Measurements from ENCODE around the gene CEP112. TPM values are rescaled to one million over a fixed set of nuclear protein-coding genes. Genes with fewer than 3 reads are reported as not detected.

The CEP112 gene
- total and polyA plus RNA-seq, 10 of the 15 experiments (the other 5 are each of a cell fraction or from before 2014, with no cell fraction given) = 0.11 to 3.8 (median 0.32) TPM; not detected in 1

- Histone ChIP-seq H3K9ac (ENCODE audit: control insufficient read depth, insufficient read depth, low read length) (no peak overlapping the region), H3K27me3 (replicated peaks in 1 of 2; ENCODE audit: control insufficient read depth in 2 of 2, insufficient read depth in 2 of 2, low read length in 1 of 2) (no peaks in the 10 kb centered on the region), H2AFZ (ENCODE audit: control insufficient read depth, low read depth, low read length) (no peak overlapping the region), H4K20me1 (ENCODE audit: control insufficient read depth, insufficient read depth) (no peaks in the 10 kb centered on the region), H3K27ac (ENCODE audit: control insufficient read depth, insufficient read depth) (no peak overlapping the region), H3K9me3 (replicated peaks; ENCODE audit: control insufficient read depth, insufficient read depth, low read length) (no peaks in the 10 kb centered on the region), H3K4me3 (no peak overlapping the region), H3K4me1 (ENCODE audit: control insufficient read depth, insufficient read depth, low read length) (no peaks in the 10 kb centered on the region), H3K36me3 (ENCODE audit: control insufficient read depth in 2 of 2, insufficient read depth in 2 of 2, low read length in 1 of 2) (no peaks in the 10 kb centered on the region), H3K4me2 (ENCODE audit: control insufficient read depth, insufficient read depth) (no peak overlapping the region), H3K79me2 (ENCODE audit: control insufficient read depth, insufficient read depth, low read length) (no peaks in the 10 kb centered on the region)
- FAIRE-seq (no peak), ATAC-seq (no peak), DNase-seq (ENCODE audit: low read depth, low spot score) (no peak)
- WGBS (ENCODE audit: insufficient coverage, insufficient replicate concordance, low lambda C conversion rate, missing lambda C conversion rate) = 36% methylated on average over 4 of the region's 4 CpGs
- POLR2A ChIA-PET = no interaction called here
- no TSS peak for BruUV-seq (replicated peaks)
- SMC1A ChIA-PET (ENCODE audit: uncharacterized antibody, unreplicated experiment) = interaction anchor here (0.6 kb wide), 1 partner anchor 799 kb away, joined by 3 read pairs; no protein-coding TSS in a partner anchor
- no peak for TF ChIP-seq SKIL (IDR thresholded peaks at IDR 0.05; ENCODE audit: low read depth, poor library complexity, severe bottlenecking)
- TF ChIP-seq MXI1 (IDR thresholded peaks at IDR 0.05; ENCODE audit: low read depth, low read length) = no peak
- TF ChIP-seq ZBTB11 (CRISPR knock-in tag; IDR thresholded peaks at IDR 0.05) = no peak
- TF ChIP-seq KAT2A (conservative IDR thresholded peaks at IDR 0.05; ENCODE audit: control insufficient read depth, low read depth, low read length) = no peak
- intact Hi-C loops (cut with micrococcal nuclease; ENCODE audit: unreplicated experiment) = no loop called here
- in situ Hi-C loops (cut with MboI) = loop anchor here (25.0 kb wide), 1 partner anchor 707 kb away; no protein-coding TSS in a partner anchor
- RAD21 ChIA-PET (ENCODE audit: unreplicated experiment) = no interaction called here
- CTCF ChIA-PET = no interaction called here
Observed at GRCh38 chr17:65994679-65995078, 197.3 kb downstream of the CEP112 start.

All from GM12878 (cell line).